ENCODE measurements around the gene RGS7.

DNA sequence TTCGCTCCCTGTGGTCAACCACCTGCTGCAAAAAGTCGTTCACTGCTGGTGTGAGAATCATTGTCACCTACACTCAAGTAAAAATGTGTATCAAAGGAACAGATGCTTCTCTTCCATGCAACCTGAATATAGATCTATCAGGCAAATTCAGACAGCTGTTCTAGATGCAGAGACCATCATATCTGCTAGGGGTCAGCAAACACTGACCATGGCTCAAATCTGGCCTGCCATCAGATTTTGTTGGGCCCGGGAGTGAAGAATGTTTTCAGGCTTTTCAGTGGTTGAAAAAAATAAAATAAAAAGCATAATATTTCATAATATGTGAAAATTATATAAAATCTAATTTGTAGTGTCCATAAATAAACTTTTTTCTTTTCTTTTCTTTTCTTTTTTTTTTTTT lies 199.6 kb downstream of the RGS7 start:
- TF ChIP-seq, protein P1, sequence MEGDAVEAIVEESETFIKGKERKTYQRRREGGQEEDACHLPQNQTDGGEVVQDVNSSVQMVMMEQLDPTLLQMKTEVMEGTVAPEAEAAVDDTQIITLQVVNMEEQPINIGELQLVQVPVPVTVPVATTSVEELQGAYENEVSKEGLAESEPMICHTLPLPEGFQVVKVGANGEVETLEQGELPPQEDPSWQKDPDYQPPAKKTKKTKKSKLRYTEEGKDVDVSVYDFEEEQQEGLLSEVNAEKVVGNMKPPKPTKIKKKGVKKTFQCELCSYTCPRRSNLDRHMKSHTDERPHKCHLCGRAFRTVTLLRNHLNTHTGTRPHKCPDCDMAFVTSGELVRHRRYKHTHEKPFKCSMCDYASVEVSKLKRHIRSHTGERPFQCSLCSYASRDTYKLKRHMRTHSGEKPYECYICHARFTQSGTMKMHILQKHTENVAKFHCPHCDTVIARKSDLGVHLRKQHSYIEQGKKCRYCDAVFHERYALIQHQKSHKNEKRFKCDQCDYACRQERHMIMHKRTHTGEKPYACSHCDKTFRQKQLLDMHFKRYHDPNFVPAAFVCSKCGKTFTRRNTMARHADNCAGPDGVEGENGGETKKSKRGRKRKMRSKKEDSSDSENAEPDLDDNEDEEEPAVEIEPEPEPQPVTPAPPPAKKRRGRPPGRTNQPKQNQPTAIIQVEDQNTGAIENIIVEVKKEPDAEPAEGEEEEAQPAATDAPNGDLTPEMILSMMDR (IDR thresholded peaks at IDR 0.05): no peak
- TF ChIP-seq POLR2AphosphoS5 (IDR thresholded peaks at IDR 0.05; ENCODE audit: insufficient read depth in 1 of 2, low read depth in 1 of 2) (no peak), POLR2A (IDR thresholded peaks at IDR 0.05) (no peak)

Data from vagina (tissue), 2 donors.